Suprapubic skin (tissue), 4 donors: Measurements from ENCODE around the gene LRRC10B. TPM values are rescaled to one million over a fixed set of nuclear protein-coding genes. Genes with fewer than 3 reads are reported as not detected.

ENCODE experiments used
- DNase-seq, 2 donors: peaks; one replicate each; pipeline ENCODE4 v3.0.0-alpha.2; 2019; ENCODE audit warnings: low spot score in 2 of 2
- H3K27ac ChIP-seq: fragments of 200-600 bp; sonication (generic); one replicate; pipeline ENCODE4 v1.5.1; 2019
- H3K27me3 ChIP-seq: fragments of 200-600 bp; sonication (generic); one replicate; pipeline ENCODE4 v1.5.1; 2019
- H3K36me3 ChIP-seq: fragments of 200-600 bp; sonication (generic); one replicate; pipeline ENCODE4 v1.5.1; 2019
- H3K4me1 ChIP-seq: fragments of 200-600 bp; sonication (generic); one replicate; pipeline ENCODE4 v1.5.1; 2019
- H3K4me3 ChIP-seq: fragments of 200-600 bp; sonication (generic); one replicate; pipeline ENCODE4 v1.5.1; 2019; ENCODE audit warnings: mild to moderate bottlenecking
- H3K9me3 ChIP-seq: fragments of 200-600 bp; sonication (generic); one replicate; pipeline ENCODE4 v1.5.1; 2019
- EP300 ChIP-seq: sonication (generic); formaldehyde crosslinking; IDR thresholded peaks from one replicate; pipeline ENCODE4 v1.6.1; 2017; ENCODE audit warnings: antibody characterized with exemption
- POLR2A ChIP-seq, 2 donors: fragments of 450-650 bp; IDR thresholded peaks; one replicate each; pipeline ENCODE4 v1.6.1; 2017; ENCODE audit warnings: antibody characterized with exemption in 2 of 2, mild to moderate bottlenecking in 2 of 2, moderate library complexity in 2 of 2
- POLR2AphosphoS5 ChIP-seq, 3 donors: sonication (generic); formaldehyde crosslinking; IDR thresholded peaks; one replicate each; pipeline ENCODE4 v1.6.1; 2017; ENCODE audit warnings: antibody characterized with exemption in 3 of 3
- WGBS: methylation state at CpG from one replicate; pipeline ENCODE4 v1.1.5; 2018; 5-methylcytosine and 5-hydroxymethylcytosine counted together
- total RNA-seq, 4 donors: library from RNA; depleted of rRNA; stranded (reverse); fragments of >200 nt; gene quantifications; one replicate each; pipeline ENCODE4 v1.1.0, GENCODE V29; 2016
- TF ChIP-seq, protein P1 (sequence below), 2 donors: fragments of 200-600 bp in 1 of 2; fragments of 450-650 bp in 1 of 2; sonication (generic) in 1 of 2; IDR thresholded peaks; one replicate each; pipeline ENCODE4 v1.5.1; 2016 to 2019; ENCODE audit warnings: antibody characterized with exemption in 2 of 2, mild to moderate bottlenecking in 1 of 2, moderate library complexity in 1 of 2

LRRC10B gene
- total RNA-seq, 4 donors from 2014 or later: 1.1 to 2.1 (median 1.2) TPM; not detected in 1

DNA sequence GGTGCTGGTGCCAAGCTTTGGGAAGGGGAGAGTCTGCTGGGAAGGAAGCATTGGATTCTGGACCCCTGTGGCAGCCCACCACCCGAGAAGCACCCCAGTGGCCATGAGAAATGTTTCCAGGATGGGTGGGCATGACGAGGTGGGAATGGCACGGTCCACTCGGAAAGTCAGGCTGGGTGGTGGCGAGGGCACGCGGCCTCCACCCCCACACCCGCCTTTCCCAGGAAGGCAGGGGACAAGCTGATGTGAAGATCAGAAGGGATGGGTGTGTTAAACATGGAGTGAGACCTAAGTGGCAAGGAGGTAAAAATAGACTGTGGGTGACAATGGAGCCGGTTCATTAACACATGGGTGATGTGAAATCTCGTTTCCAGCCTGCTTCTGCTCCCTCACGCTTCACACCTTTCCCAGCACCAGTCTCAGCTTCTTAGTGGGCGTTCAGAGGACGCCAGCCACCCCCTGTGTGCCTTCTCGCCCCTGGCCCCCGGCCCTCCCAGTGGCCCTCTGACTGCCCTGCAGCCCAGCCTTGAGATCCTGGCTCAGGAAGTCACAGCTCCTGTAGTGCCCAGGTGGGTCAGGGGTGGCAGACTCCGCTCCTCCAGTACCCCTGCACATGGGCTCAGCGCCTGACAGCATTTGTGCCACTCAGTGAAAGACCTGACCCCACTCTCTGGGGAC is 27.6 kb downstream of the LRRC10B start:
- Histone ChIP-seq H3K9me3 (no peaks in the 10 kb centered on the region), H3K4me1 (no peaks in the 10 kb centered on the region), H3K27ac (no peak overlapping the region), H3K27me3 (no peaks in the 10 kb centered on the region), H3K4me3 (no peak overlapping the region), H3K36me3 (no peaks in the 10 kb centered on the region)
- no peak for TF ChIP-seq POLR2AphosphoS5 (IDR thresholded peaks at IDR 0.05)
- TF ChIP-seq, protein P1, sequence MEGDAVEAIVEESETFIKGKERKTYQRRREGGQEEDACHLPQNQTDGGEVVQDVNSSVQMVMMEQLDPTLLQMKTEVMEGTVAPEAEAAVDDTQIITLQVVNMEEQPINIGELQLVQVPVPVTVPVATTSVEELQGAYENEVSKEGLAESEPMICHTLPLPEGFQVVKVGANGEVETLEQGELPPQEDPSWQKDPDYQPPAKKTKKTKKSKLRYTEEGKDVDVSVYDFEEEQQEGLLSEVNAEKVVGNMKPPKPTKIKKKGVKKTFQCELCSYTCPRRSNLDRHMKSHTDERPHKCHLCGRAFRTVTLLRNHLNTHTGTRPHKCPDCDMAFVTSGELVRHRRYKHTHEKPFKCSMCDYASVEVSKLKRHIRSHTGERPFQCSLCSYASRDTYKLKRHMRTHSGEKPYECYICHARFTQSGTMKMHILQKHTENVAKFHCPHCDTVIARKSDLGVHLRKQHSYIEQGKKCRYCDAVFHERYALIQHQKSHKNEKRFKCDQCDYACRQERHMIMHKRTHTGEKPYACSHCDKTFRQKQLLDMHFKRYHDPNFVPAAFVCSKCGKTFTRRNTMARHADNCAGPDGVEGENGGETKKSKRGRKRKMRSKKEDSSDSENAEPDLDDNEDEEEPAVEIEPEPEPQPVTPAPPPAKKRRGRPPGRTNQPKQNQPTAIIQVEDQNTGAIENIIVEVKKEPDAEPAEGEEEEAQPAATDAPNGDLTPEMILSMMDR (IDR thresholded peaks at IDR 0.05): no peak
- TF ChIP-seq EP300: no peak
- TF ChIP-seq POLR2A (IDR thresholded peaks at IDR 0.05): no peak
- 79% methylated on average over 15 of the region's 17 CpGs for WGBS
- DNase-seq: no peak

DNA sequence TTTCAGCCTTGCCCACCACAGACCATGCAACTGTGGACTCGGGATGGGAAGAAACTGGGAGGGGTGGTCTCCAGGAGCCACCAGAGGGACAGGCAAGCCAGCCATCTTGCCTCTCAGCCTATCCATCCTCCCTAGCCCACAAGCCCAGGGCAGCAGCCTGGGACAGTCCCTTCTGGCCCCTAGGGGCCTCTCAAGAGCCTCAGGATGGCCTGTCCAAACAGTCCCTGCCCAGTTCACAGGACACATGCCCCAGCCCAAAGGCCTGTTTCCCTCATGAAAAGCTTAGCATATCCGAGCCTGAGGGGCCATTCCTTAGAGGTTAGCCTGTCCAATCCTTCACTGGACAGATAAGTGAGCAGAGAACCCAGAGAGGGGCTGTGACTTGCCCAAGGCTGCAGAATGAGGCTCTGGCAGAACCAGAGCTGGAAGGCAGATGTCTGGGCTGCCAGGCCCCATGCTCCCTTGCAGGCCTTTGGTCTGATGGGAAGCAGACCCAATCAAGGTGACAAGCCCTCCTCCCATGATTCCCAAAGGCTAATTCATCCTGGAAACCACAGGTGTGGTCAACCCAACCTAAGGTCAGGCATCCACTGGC is 28.2 kb downstream of the LRRC10B start:
- no peak for DNase-seq
- H3K27me3 ChIP-seq: no peaks in the 10 kb centered on the region
- no CpG with 5 or more reads among the region's 2 CpGs for WGBS
- H3K9me3 ChIP-seq: no peaks in the 10 kb centered on the region
- no peak for TF ChIP-seq POLR2A (IDR thresholded peaks at IDR 0.05)
- TF ChIP-seq EP300: no peak
- TF ChIP-seq, protein P1 (IDR thresholded peaks at IDR 0.05): no peak
- TF ChIP-seq POLR2AphosphoS5 (IDR thresholded peaks at IDR 0.05): no peak
- H3K36me3 ChIP-seq: no peaks in the 10 kb centered on the region
- no peaks in the 10 kb centered on the region for H3K4me1 ChIP-seq
- no peak overlapping the region for H3K27ac ChIP-seq
- H3K4me3 ChIP-seq: no peak overlapping the region

DNA sequence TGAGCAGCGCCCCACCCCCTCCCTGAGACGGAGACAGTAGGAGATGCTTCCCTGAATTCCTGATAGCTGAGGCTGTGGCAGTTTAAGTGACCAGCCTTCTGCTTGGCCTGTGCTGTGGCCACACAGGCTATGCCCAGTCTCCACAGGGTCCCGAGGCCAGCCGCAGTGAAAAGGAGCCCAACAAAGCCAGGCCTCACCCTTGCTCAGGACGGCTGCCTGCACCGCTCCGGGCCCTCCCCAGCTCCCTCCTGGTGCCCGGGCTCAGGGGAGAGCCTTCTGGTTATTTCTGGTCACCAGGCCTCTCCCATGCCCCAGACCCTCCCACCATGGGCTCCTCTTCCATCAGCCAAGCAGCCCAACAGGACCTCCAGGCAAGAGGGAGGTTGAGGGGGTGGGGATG is 28.8 kb downstream of the LRRC10B start:
- Histone ChIP-seq H3K27ac (no peak overlapping the region), H3K27me3 (no peaks in the 10 kb centered on the region), H3K9me3 (no peaks in the 10 kb centered on the region), H3K36me3 (no peaks in the 10 kb centered on the region), H3K4me1 (no peaks in the 10 kb centered on the region), H3K4me3 (no peak overlapping the region)
- no peak for DNase-seq
- TF ChIP-seq EP300: no peak
- no peak for TF ChIP-seq POLR2AphosphoS5 (IDR thresholded peaks at IDR 0.05)
- 95% methylated on average over 4 of the region's 8 CpGs for WGBS

DNA sequence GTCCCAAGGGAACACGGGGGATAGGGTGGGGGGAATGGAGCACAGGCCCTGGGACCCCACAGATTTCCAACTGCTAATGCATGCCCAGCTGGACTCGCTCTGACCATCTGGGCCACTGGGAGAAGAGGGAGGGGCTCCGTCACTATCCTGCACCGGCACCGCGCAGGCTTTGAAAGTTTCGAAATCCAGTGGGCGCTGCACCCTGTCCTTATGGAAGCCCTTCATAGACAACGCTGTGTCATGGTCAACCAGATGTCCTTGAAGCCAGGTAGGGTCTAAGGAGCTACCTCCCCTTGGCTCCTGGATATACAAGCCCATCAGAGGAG is 30.1 kb downstream of the LRRC10B start:
- Histone ChIP-seq H3K4me1 (no peaks in the 10 kb centered on the region), H3K27me3 (no peaks in the 10 kb centered on the region), H3K9me3 (no peaks in the 10 kb centered on the region), H3K36me3 (no peaks in the 10 kb centered on the region), H3K27ac (no peak overlapping the region), H3K4me3 (no peak overlapping the region)
- DNase-seq: no peak
- TF ChIP-seq POLR2A (IDR thresholded peaks at IDR 0.05) (no peak), EP300 (no peak), POLR2AphosphoS5 (IDR thresholded peaks at IDR 0.05) (no peak)
- TF ChIP-seq, protein P1 (IDR thresholded peaks at IDR 0.05): no peak
- 91% methylated on average over 7 of the region's 9 CpGs for WGBS

DNA sequence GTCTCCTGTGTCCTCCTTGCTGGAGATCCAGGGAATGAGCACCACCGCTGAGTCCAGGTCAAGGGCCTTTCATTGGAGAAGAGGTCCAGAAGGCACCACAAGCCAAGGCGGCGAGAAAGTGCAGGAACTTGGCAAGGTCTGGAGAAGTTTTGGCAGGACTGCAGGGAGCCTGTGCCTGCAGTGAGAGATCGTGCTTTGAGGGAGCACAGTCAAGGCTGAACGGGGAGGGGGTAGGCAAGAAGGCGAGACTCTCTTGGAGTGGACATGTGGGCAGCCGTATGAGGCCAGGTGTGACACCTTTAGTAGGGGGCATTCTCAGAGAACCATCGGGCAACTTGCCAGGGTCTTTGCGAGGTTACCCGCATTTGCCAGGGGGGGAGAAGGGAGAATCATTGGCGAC is 30.5 kb downstream of the LRRC10B start:
- TF ChIP-seq, protein P1 (IDR thresholded peaks at IDR 0.05): no peak
- TF ChIP-seq POLR2A (IDR thresholded peaks at IDR 0.05): no peak
- TF ChIP-seq EP300: no peak
- no peak for TF ChIP-seq POLR2AphosphoS5 (IDR thresholded peaks at IDR 0.05)
- Histone ChIP-seq H3K27me3 (no peaks in the 10 kb centered on the region), H3K9me3 (no peaks in the 10 kb centered on the region), H3K4me3 (no peak overlapping the region), H3K36me3 (no peaks in the 10 kb centered on the region), H3K4me1 (no peaks in the 10 kb centered on the region), H3K27ac (no peak overlapping the region)
- DNase-seq: no peak
- 79% methylated on average over 11 of the region's 11 CpGs for WGBS
